Left ventricle myocardium inferior (tissue), 1 donor: ENCODE data around the gene ALOXE3. TPM values are rescaled to one million over a fixed set of nuclear protein-coding genes. Genes with fewer than 3 reads are reported as not detected.

Source experiments
- DNase-seq: peaks from one replicate; pipeline ENCODE4 v3.0.0-alpha.2; 2020
- H3K27ac ChIP-seq: fragments of 200-600 bp; replicated peaks from 2 replicates; pipeline ENCODE4 v1.8.0; 2021
- H3K27me3 ChIP-seq: fragments of 200-600 bp; 2 replicates; pipeline ENCODE4 v1.8.0; 2021; ENCODE audit warnings: low read depth
- H3K36me3 ChIP-seq: fragments of 200-600 bp; 2 replicates; pipeline ENCODE4 v1.8.0; 2021
- H3K4me1 ChIP-seq: fragments of 200-600 bp; 2 replicates; pipeline ENCODE4 v1.8.0; 2021
- H3K4me3 ChIP-seq: fragments of 200-600 bp; 2 replicates; pipeline ENCODE4 v1.8.0; 2021; ENCODE audit warnings: mild to moderate bottlenecking, moderate library complexity
- H3K9me3 ChIP-seq: fragments of 200-600 bp; replicated peaks from 2 replicates; pipeline ENCODE4 v1.8.0; 2021
- CTCF ChIP-seq: fragments of 200-600 bp; IDR thresholded peaks from 2 replicates; pipeline ENCODE4 v1.8.0; 2021; ENCODE audit warnings: antibody characterized with exemption, mild to moderate bottlenecking, borderline replicate concordance
- intact Hi-C: fragments of 100-400 bp; cut with micrococcal nuclease; formaldehyde crosslinking; loops from one replicate; pipeline ENCODE4 v1.11.0; 2022
- total RNA-seq: library from RNA; stranded (reverse); fragmentation: NEBNext Ultra II Directional; extraction: Animal tissue kit (Norgen Biotek cat#: 25700); gene quantifications from one replicate; pipeline ENCODE4 v1.2.1, GENCODE V29; 2021
- donor health status: DM: no; HTN: yes; CAD: no; lungs with severe emphysema.

Gene ALOXE3
- total RNA-seq, 1 donor from 2014 or later: not detected

DNA sequence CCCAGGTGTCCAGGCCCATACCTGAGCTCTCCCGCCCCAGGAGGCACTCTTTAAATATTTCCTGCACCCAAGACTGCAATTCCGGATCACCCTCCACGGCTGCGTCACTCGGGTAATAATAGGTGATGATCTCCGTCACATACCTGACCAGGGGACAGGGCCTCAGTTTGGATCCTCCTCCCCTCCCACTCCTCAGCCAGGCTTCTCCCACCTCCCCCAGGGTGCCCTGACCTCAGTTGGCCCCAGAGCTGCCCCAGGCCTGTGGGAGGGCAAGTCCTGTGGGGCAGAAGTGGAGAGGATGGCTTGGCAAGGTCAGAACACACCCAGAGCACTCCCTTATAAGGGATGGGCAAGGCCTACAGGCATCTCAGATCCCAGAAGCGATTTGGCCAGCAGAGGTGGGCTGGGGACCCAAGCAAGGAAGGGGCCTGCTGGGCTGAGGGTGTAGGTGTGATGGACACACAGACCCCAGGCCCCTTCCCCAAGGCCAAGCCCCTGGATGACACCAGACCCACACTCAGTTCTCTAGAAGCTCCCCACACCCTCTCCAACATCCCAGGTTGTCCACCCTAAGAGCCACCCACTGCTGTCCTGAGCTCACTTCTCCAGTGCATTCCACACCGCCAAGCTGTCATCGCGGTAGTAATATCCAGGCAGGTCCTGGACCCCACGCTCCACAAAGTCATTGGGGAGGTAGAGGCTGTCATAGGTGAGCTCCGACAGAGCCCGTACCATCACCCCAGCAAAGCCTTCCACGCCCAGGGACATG lies 42.6 kb downstream of the ALOXE3 start:
- H3K9me3 ChIP-seq: no peaks in the 10 kb centered on the region
- DNase-seq: no peak
- H3K27me3 ChIP-seq: peaks cover 98% of the 10 kb centered on the region
- no peak overlapping the region for H3K27ac ChIP-seq
- H3K4me3 ChIP-seq: no peak overlapping the region
- peaks cover 37% of the 10 kb centered on the region for H3K4me1 ChIP-seq
- intact Hi-C loops: no loop called here
- no peak for TF ChIP-seq CTCF
- H3K36me3 ChIP-seq: no peaks in the 10 kb centered on the region

DNA sequence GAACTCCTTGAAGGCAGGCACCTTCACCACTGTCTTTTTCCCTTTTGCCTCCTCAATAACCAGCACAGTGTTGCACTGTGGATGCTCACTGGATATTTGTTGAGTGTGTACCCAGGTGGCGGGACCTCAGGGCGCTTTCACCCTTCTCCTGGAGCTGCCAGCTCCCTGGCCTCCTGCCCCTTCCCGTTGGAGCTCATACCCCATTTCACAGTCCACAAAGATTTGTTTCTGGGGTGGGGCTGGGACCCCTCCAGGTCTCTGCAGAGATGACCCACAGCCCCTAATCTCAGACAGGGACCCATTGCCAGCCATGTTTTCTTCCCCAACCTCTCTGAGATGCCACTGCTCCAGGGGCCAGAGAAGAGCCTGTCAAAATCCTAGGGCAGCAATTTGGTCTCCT lies 43.2 kb downstream of the ALOXE3 start:
- Histone ChIP-seq H3K9me3 (no peaks in the 10 kb centered on the region), H3K4me3 (no peak overlapping the region), H3K27ac (no peak overlapping the region), H3K27me3 (peaks cover 98% of the 10 kb centered on the region), H3K36me3 (no peaks in the 10 kb centered on the region), H3K4me1 (peaks cover 30% of the 10 kb centered on the region)
- DNase-seq: no peak
- TF ChIP-seq CTCF: no peak
- intact Hi-C loops: no loop called here

DNA sequence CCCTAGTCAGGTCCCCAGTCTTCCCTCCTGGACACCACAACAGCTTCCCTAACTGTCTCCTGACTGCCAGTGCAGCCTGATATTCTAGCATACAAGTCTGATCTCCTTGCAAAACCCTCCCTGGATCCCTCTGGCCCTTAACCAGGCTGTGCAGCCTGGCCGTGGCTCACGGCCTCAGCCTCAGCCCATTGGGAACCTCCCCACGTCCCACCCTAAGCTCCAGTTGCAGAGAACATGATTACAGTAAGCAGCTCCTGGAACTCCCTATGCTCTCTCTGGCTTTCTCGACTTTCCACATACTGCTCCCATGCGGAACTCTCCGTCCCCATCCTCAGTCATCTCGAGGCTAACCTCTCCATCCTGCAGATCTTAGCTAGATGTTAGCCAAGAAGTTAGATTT lies 43.8 kb downstream of the ALOXE3 start:
- H3K4me3 ChIP-seq: no peak overlapping the region
- no peak for TF ChIP-seq CTCF
- no peak overlapping the region for H3K27ac ChIP-seq
- intact Hi-C loops: no loop called here
- H3K27me3 ChIP-seq: peaks cover 97% of the 10 kb centered on the region
- H3K4me1 ChIP-seq: peaks cover 25% of the 10 kb centered on the region
- H3K36me3 ChIP-seq: no peaks in the 10 kb centered on the region
- no peaks in the 10 kb centered on the region for H3K9me3 ChIP-seq
- DNase-seq: no peak

- DNase-seq: peak; percentile 57
- no peaks in the 10 kb centered on the region for H3K36me3 ChIP-seq
- no peaks in the 10 kb centered on the region for H3K9me3 ChIP-seq
- intact Hi-C loops: no loop called here
- H3K4me3 ChIP-seq: peak overlapping the region; percentile 34
- peak; percentile 88 for TF ChIP-seq CTCF
- peaks cover 20% of the 10 kb centered on the region for H3K4me1 ChIP-seq
- peaks cover 90% of the 10 kb centered on the region for H3K27me3 ChIP-seq
- no peak overlapping the region for H3K27ac ChIP-seq
These were observed 44.5 kb downstream of the ALOXE3 start for GRCh38 chr17:8073627-8074484.

DNA sequence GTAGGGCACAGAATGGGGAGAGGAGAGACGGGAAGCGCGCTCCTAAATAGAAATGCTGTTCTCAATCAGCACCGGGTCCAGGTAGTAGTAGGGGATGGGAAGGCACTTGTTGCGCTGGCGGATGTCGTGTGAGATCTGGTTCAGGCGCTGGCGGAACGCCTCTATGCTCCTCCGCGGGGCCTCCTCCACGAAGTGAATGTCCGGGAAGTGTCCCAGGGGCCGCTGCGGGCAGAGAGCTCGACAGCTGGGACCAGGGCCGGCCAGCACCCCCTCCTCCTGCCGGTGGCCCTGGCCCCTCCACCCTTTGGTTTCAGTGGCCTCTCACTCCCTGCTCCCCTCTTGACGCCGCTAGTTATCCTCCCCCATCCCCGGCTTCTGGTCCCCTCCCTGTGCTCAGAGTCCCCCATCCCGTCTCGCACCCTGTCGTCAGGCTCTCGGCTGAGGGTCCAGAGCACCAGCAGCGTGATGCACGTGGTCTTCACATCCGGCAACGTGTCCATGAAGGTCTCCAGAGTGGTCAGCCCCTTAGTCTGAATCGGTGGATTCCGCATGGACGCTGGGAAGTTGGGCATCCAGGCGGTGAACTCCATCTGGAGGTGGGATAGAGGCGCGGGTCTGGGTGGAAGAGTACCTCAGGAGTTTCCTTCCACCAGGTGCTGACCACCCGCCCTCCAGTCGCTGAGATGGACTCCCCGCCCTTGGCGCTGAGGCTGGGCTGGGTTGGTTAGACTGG lies 45.4 kb downstream of the ALOXE3 start:
- peaks cover 84% of the 10 kb centered on the region for H3K27me3 ChIP-seq

More for the DNA sequence above, 45.4 kb downstream of the ALOXE3 start:
- H3K27ac ChIP-seq: no peak overlapping the region
- DNase-seq: no peak
- H3K4me1 ChIP-seq: peaks cover 20% of the 10 kb centered on the region
- H3K36me3 ChIP-seq: no peaks in the 10 kb centered on the region
- no peaks in the 10 kb centered on the region for H3K9me3 ChIP-seq
- intact Hi-C loops: no loop called here
- H3K4me3 ChIP-seq: peak overlapping the region; percentile 34
- TF ChIP-seq CTCF: no peak
